Neuronal stem cell (in vitro differentiated cells): ENCODE data around the gene ZFAND4.
"Not testable (repeated sequence)": the region's sequence is repeated elsewhere in the genome, so short reads cannot be mapped to it uniquely, and the experiment has no call there.

Source experiments
- DNase-seq: peaks from one replicate; pipeline ENCODE4 v3.0.0-alpha.2; 2013; ENCODE audit warnings: low spot score
- H2AFZ ChIP-seq: one replicate; pipeline ENCODE4 v1.6.1; 2013; ENCODE audit warnings: mild to moderate bottlenecking, low read length, inconsistent platforms
- H2AK5ac ChIP-seq: 2 replicates; pipeline ENCODE4 v1.6.1; 2013; ENCODE audit warnings: low read depth, mild to moderate bottlenecking, inconsistent platforms, low read length, moderate library complexity, mixed read lengths
- H2BK120ac ChIP-seq: 2 replicates; pipeline ENCODE4 v1.6.1; 2013; ENCODE audit warnings: low read depth, mild to moderate bottlenecking, inconsistent platforms, low read length, moderate library complexity, mixed read lengths
- H2BK12ac ChIP-seq: one replicate; pipeline ENCODE4 v1.6.1; 2013; ENCODE audit warnings: low read length, inconsistent platforms
- H2BK15ac ChIP-seq: 2 replicates; pipeline ENCODE4 v1.6.1; 2013; ENCODE audit warnings: mild to moderate bottlenecking, low read length, inconsistent platforms, mixed read lengths
- H2BK5ac ChIP-seq: one replicate; pipeline ENCODE4 v1.6.1; 2013; ENCODE audit warnings: inconsistent platforms, mild to moderate bottlenecking, low read length, moderate library complexity
- H3K14ac ChIP-seq: one replicate; pipeline ENCODE4 v1.6.1; 2013; ENCODE audit warnings: low read length, inconsistent platforms
- H3K18ac ChIP-seq: 2 replicates; pipeline ENCODE4 v1.6.1; 2013; ENCODE audit warnings: low read length, inconsistent platforms
- H3K23ac ChIP-seq: 2 replicates; pipeline ENCODE4 v1.6.1; 2013; ENCODE audit warnings: low read depth, mild to moderate bottlenecking, mixed read lengths, low read length, inconsistent platforms; ENCODE audit not compliant: poor library complexity
- H3K27ac ChIP-seq: replicated peaks from 3 replicates; pipeline ENCODE4 v1.5.1; 2013; ENCODE audit warnings: low read length, inconsistent platforms
- H3K27me3 ChIP-seq, 3 experiments: 2 replicates each; pipeline ENCODE4 v1.6.1; 2013; ENCODE audit warnings: low read length in 3 of 3, mild to moderate bottlenecking in 2 of 3, inconsistent platforms in 1 of 3, low read depth in 1 of 3, mixed read lengths in 1 of 3, moderate library complexity in 1 of 3; ENCODE audit not compliant: control insufficient read depth in 3 of 3, insufficient read depth in 3 of 3
- H3K36me3 ChIP-seq, 2 donors: replicated peaks in 1 of 2; 2 replicates each; pipeline ENCODE4 v1.6.1; 2013; ENCODE audit warnings: low read length in 2 of 2; ENCODE audit not compliant: control insufficient read depth in 2 of 2, insufficient read depth in 2 of 2
- H3K4ac ChIP-seq: 2 replicates; pipeline ENCODE4 v1.6.1; 2013; ENCODE audit warnings: inconsistent platforms, mild to moderate bottlenecking, low read length, moderate library complexity
- H3K4me1 ChIP-seq, 2 donors: 1 replicate in 1 of 2; 2 replicates in 1 of 2; pipeline ENCODE4 v1.6.1; 2013; ENCODE audit warnings: low read length in 2 of 2, low read depth in 1 of 2; ENCODE audit not compliant: control insufficient read depth in 2 of 2, insufficient read depth in 1 of 2
- H3K4me2 ChIP-seq: one replicate; pipeline ENCODE4 v1.6.1; 2013; ENCODE audit warnings: mild to moderate bottlenecking, low read length, inconsistent platforms; ENCODE audit not compliant: insufficient read depth, poor library complexity, severe bottlenecking
- H3K4me3 ChIP-seq, 2 donors: 2 replicates each; pipeline ENCODE4 v1.5.1; 2013; ENCODE audit warnings: low read length in 2 of 2, mild to moderate bottlenecking in 2 of 2, inconsistent platforms in 1 of 2, moderate library complexity in 1 of 2
- H3K79me1 ChIP-seq: one replicate; pipeline ENCODE4 v1.6.1; 2013; ENCODE audit warnings: low read depth, mild to moderate bottlenecking, inconsistent platforms, low read length, moderate library complexity
- H3K9ac ChIP-seq: one replicate; pipeline ENCODE4 v1.6.1; 2013; ENCODE audit warnings: mild to moderate bottlenecking, low read depth, low read length, inconsistent platforms; ENCODE audit not compliant: poor library complexity
- H3K9me3 ChIP-seq, 2 donors: replicated peaks in 1 of 2; 2 replicates each; pipeline versions ENCODE3 to v1.6.1; 2013; ENCODE audit warnings: low read length in 2 of 2, mild to moderate bottlenecking in 2 of 2, inconsistent platforms in 1 of 2, low read depth in 1 of 2, mixed read lengths in 1 of 2, moderate library complexity in 1 of 2; ENCODE audit not compliant: control insufficient read depth in 2 of 2, insufficient read depth in 1 of 2
- H4K8ac ChIP-seq: one replicate; pipeline ENCODE4 v1.6.1; 2013; ENCODE audit warnings: low read depth, mild to moderate bottlenecking, inconsistent platforms, low read length, moderate library complexity
- H4K91ac ChIP-seq: one replicate; pipeline ENCODE4 v1.6.1; 2013; ENCODE audit warnings: low read length, low read depth, mild to moderate bottlenecking, inconsistent platforms; ENCODE audit not compliant: poor library complexity
- WGBS, 2 donors: extraction: QIAGEN DNeasy Blood & Tissue Kit; methylation state at CpG; one replicate each; pipeline ENCODE4 v1.1.7; 2013; ENCODE audit warnings: missing lambda C conversion rate in 2 of 2, mixed read lengths in 1 of 2; ENCODE audit not compliant: insufficient read length in 2 of 2, insufficient replicate concordance in 1 of 2; ENCODE audit errors: extremely low coverage in 2 of 2; 5-methylcytosine and 5-hydroxymethylcytosine counted together

ZFAND4 gene

DNA sequence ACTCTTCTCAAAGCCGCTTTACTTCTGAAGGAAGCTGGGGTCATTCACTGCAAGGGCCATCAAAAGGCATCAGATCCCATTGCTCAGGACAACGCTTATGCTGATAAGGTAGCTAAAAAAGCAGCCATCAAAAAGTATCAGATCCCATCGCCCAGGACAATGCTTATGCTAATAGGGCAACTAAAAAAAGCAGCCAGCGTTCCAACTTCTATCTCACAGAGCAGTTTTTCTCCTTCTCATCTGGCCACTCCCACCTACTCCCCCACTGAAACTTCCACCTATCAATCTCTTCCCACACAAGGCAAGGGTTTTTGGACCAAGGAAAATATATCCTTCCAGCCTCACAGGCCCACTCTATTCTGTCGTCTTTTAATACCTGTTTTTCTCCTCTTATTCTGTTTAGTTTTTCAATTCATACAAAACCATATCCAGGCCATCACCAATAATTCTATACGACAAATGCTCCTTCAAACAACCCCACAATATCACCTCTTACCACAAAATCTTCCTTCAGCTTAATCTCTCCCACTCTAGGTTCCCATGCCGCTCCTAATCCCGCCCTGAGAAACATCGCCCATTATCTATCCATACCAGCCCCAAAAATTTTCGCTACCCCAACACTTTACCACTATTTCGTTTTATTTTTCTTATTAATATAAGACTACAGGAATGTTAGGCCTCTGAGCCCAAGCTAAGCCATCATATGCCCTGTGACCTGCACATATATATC, 97.4 kb downstream of the ZFAND4 start:
- not testable (repeated sequence) for H3K79me1 ChIP-seq, H4K8ac ChIP-seq, H3K4ac ChIP-seq, H3K9me3 ChIP-seq, H4K91ac ChIP-seq, H3K27ac ChIP-seq, H2BK15ac ChIP-seq, H3K14ac ChIP-seq, H3K9ac ChIP-seq, H3K4me2 ChIP-seq, H2BK5ac ChIP-seq, H2AK5ac ChIP-seq, H3K27me3 ChIP-seq, H2BK12ac ChIP-seq, H2AFZ ChIP-seq, H3K36me3 ChIP-seq, H3K18ac ChIP-seq, H3K4me3 ChIP-seq, H3K23ac ChIP-seq, H2BK120ac ChIP-seq, H3K4me1 ChIP-seq, DNase-seq
- no CpG with 5 or more reads among the region's 11 CpGs for WGBS, 2 donors

- Histone ChIP-seq H3K9me3 (no peaks in the 10 kb centered on the region), H3K79me1 (no peaks in the 10 kb centered on the region), H2AFZ (no peak overlapping the region), H3K4me2 (no peak overlapping the region), H2BK15ac (no peak overlapping the region), H3K23ac (no peak overlapping the region), H2AK5ac (no peak overlapping the region), H3K14ac (no peak overlapping the region), H4K8ac (no peak overlapping the region), H2BK120ac (no peak overlapping the region), H3K36me3 (no peaks in the 10 kb centered on the region), H4K91ac (no peak overlapping the region), H2BK5ac (no peak overlapping the region), H3K4me3 (no peak overlapping the region), H3K4me1 (no peaks in the 10 kb centered on the region), H3K4ac (no peak overlapping the region), H3K18ac (no peak overlapping the region), H3K9ac (no peak overlapping the region), H3K27ac (no peak overlapping the region), H3K27me3 (no peaks in the 10 kb centered on the region), H2BK12ac (no peak overlapping the region)
- no peak for DNase-seq
- WGBS, 2 donors, result no CpG with 5 or more reads among the region's 3 CpGs
Observed at GRCh38 chr10:45569471-45569870, 103.1 kb downstream of the ZFAND4 start.

DNA sequence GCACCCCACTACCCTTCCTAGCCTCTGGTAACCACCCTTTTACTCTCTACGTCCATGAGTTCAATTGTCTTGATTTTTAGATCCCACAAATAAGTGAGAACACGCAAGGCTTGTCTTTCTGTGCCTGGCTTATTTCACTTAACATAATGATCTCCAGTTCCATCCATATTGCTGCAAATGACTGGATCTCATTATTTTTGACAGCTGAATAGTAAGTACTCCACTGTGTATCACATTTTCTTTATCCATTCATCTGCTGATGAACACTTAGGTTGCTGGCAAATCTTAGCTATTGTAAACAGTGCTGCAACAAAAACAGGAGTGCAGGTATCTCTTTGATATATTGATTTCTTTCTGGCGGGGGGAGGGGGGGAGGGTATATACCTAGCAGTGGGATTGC, 106.2 kb downstream of the ZFAND4 start:
- H2AK5ac ChIP-seq, result no peak overlapping the region
- H4K91ac ChIP-seq, result no peak overlapping the region
- H3K4me3 ChIP-seq, result no peak overlapping the region
- H3K79me1 ChIP-seq, result no peaks in the 10 kb centered on the region
- no CpG with 5 or more reads among the region's 3 CpGs for WGBS, 2 donors
- no peak for DNase-seq
- H2AFZ ChIP-seq, result no peak overlapping the region
- no peak overlapping the region for H3K18ac ChIP-seq
- no peak overlapping the region for H3K27ac ChIP-seq
- no peaks in the 10 kb centered on the region for H3K27me3 ChIP-seq
- H2BK120ac ChIP-seq, result no peak overlapping the region
- no peak overlapping the region for H3K14ac ChIP-seq
- H3K23ac ChIP-seq, result no peak overlapping the region
- H4K8ac ChIP-seq, result no peak overlapping the region
- no peak overlapping the region for H3K4me2 ChIP-seq
- H3K4me1 ChIP-seq, result no peaks in the 10 kb centered on the region
- H2BK12ac ChIP-seq, result no peak overlapping the region
- no peak overlapping the region for H3K9ac ChIP-seq
- H2BK15ac ChIP-seq, result no peak overlapping the region
- H2BK5ac ChIP-seq, result no peak overlapping the region
- no peaks in the 10 kb centered on the region for H3K36me3 ChIP-seq
- H3K9me3 ChIP-seq, result no peaks in the 10 kb centered on the region
- H3K4ac ChIP-seq, result no peak overlapping the region
